ENCODE results near the gene C20orf141. TPM values are rescaled to one million over a fixed set of nuclear protein-coding genes. Genes with fewer than 3 reads are reported as not detected.

The C20orf141 gene
- total and polyA plus RNA-seq, 2 of the 4 experiments (the other 2 are of a cell fraction): 0.36 to 0.91 TPM

- in situ Hi-C loops (cut with MboI; ENCODE audit: low sequenced_read_pairs) (no loop called here), dilution Hi-C loops (cut with HindIII; ENCODE audit: low sequenced_read_pairs, unreplicated experiment) (no loop called here), intact Hi-C loops (cut with micrococcal nuclease) (no loop called here)
- Histone ChIP-seq H3K4me1 (ENCODE audit: control insufficient read depth, insufficient read depth, low read length) (no peaks in the 10 kb centered on the region), H2AK5ac (ENCODE audit: low read depth, low read length) (no peak overlapping the region), H2AFZ (replicated peaks; ENCODE audit: low read length, poor library complexity) (no peak overlapping the region), H4K91ac (ENCODE audit: insufficient read depth, low read depth, low read length) (no peak overlapping the region), H3K4ac (ENCODE audit: low read depth, low read length) (no peak overlapping the region), H3K4me3 (ENCODE audit: insufficient read depth, low read depth, low read length) (no peak overlapping the region), H2BK20ac (ENCODE audit: low read depth, low read length) (no peak overlapping the region), H4K5ac (ENCODE audit: low read depth, low read length) (no peak overlapping the region), H3K4me2 (ENCODE audit: low read depth, low read length) (no peak overlapping the region), H3K9me3 (ENCODE audit: control insufficient read depth, insufficient read depth, low read length) (peaks cover 6% of the 10 kb centered on the region), H3K36me3 (ENCODE audit: control insufficient read depth, insufficient read depth, low read length) (no peaks in the 10 kb centered on the region), H3K56ac (ENCODE audit: extremely low read depth, insufficient read depth, low read length) (no peak overlapping the region), H3K9me1 (ENCODE audit: insufficient read depth, low read length) (no peaks in the 10 kb centered on the region), H2BK15ac (ENCODE audit: low read depth, low read length) (no peak overlapping the region), H3K14ac (replicated peaks; ENCODE audit: low read depth, low read length) (no peak overlapping the region), H3K79me1 (ENCODE audit: low read depth in 1 of 2, low read length in 2 of 2) (no peaks in the 10 kb centered on the region), H3K9ac (ENCODE audit: low read depth, low read length) (no peak overlapping the region), H3K18ac (ENCODE audit: low read depth, low read length) (no peak overlapping the region), H4K20me1 (ENCODE audit: insufficient read depth, low read length) (no peaks in the 10 kb centered on the region), H3K27ac (ENCODE audit: insufficient read depth, low read length) (no peak overlapping the region), H3K27me3 (ENCODE audit: control insufficient read depth, insufficient read depth, low read length) (peaks cover 9% of the 10 kb centered on the region), H2AK9ac (replicated peaks; ENCODE audit: low read depth, low read length, poor library complexity) (no peak overlapping the region), H2BK5ac (ENCODE audit: low read depth, low read length, poor library complexity, severe bottlenecking) (no peak overlapping the region), H4K8ac (ENCODE audit: low read depth in 2 of 2, low read length in 2 of 2) (no peak overlapping the region), H2BK120ac (ENCODE audit: low read depth, low read length) (no peak overlapping the region), H3K23ac (ENCODE audit: low read depth, low read length) (no peak overlapping the region)
- no TSS peak for BruUV-seq (replicated peaks)
- POLR2A ChIA-PET (ENCODE audit: unreplicated experiment): no interaction called here
- 75% methylated on average over 2 of the region's 10 CpGs; no CpG with 5 or more reads in 1 of the 2 experiments for WGBS, 2 experiments (ENCODE audit: extremely low coverage in 2 of 2, insufficient read length in 1 of 2)
- ATAC-seq (ENCODE audit: low read depth) (no peak), DNase-seq (no peak)
- no peak for TF ChIP-seq CHD1 (IDR thresholded peaks at IDR 0.05; ENCODE audit: low read depth, low read length)
- TF ChIP-seq RFX5 (IDR thresholded peaks at IDR 0.05; ENCODE audit: low read depth, low read length): no peak
- TF ChIP-seq NFE2L2 (IDR thresholded peaks at IDR 0.05; ENCODE audit: low read depth, low read length): no peak
- no peak for TF ChIP-seq MAZ (IDR thresholded peaks at IDR 0.05; ENCODE audit: borderline replicate concordance, low read depth, low read length)
- CTCF ChIA-PET: interaction anchor here (0.5 kb wide), 1 partner anchor 8 kb away, joined by 3 read pairs; no protein-coding TSS in a partner anchor
These were observed 36.0 kb upstream of the C20orf141 start for GRCh38 chr20:2778602-2779321.
